8988T (cell line): ENCODE results near the gene WNT7A.
A peak's percentile ranks its signal among the peaks of the same experiment; 100 is the strongest.
"Not testable (repeated sequence)": the region's sequence is repeated elsewhere in the genome, so short reads cannot be mapped to it uniquely, and the experiment has no call there.

Experiments used
- DNase-seq: peaks from one replicate; pipeline ENCODE4 v3.0.0; 2011

Gene WNT7A

DNA sequence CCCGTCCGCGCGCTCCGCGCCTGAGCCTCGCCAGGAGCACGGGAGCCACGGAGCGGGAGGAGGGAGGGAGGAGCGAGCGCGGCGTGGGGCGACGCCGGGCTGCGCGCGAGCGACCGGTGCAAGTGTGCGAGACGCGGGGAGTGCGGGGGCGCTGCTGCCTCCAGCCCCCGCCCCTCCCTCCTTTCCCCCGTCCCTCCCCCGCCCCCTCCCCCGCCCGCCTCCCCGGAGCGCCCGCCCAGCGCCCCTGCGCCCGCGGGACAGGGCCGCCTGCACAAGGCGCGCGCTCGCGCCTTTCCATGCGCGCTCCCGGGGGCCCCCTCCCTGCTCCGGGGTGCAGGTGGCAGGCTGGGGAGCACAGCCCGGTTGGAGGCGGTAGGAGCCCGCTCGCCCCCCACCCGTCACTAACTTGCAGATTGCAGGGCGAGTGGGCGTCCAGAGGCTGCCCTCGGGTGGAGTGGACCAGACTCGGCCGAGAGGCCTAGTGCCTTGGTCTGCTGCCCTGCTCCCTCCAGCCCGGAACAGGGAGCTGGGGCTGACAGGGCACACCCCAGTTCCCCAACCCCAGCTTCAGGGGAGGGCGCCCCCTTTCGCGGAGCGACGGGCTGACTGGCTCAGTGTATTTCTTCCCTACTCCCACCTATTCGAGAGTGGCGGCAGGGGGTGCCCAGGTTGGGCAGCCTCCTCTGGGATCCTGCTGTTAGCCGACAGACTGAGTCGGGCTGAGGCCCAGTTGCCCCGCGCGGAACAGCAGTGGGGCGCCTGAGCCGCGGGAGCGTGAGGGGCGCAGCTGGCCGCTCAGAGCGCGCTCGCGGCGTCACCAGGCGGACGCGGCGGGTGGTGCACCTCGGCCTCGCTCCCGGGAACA, at the start of gene WNT7A:
TSS of gene WNT7A (minus strand) at position 126 of the 865 bp plus-strand sequence. CDS start 255 bp downstream, outside the sequence.
- no peak for DNase-seq

DNA sequence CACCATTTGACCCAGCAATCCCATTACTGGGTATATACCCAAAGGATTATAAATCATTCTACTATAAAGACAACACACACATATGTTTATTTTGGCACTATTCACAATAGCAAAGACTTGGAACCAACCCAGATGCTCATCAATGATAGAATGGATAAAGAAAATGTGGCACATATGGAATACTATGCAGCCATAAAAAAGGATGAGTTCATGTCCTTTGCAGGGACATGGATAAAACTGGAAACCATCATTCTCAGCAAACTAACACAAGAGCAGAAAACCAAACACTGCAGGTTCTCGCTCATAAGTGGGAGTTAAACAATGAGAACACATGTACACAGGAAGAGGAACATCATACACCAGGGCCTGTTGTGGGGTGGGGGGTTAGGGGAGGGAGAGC, 48.9 kb upstream of the WNT7A start:
- DNase-seq, result not testable (repeated sequence)

DNA sequence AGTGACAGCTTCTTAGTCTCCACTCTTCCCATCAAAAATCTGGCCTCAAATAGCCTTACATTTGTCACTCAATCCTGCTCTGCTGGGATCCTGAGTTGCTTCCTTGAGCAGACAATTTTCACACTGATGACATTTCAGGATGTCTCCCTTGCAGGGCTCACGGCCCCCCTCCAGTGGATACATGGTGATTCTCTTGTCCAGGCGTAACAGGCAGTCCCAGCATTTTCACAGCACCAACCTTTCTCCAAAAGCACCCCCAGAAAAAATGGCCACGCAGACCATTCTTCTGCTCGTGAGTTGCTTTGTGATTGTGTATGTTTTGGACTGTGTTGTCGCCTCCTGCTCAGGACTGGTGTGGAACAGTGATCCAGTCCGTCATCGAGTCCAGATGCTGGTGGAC, 47.4 kb upstream of the WNT7A start:
- DNase-seq, result peak; percentile 62

DNA sequence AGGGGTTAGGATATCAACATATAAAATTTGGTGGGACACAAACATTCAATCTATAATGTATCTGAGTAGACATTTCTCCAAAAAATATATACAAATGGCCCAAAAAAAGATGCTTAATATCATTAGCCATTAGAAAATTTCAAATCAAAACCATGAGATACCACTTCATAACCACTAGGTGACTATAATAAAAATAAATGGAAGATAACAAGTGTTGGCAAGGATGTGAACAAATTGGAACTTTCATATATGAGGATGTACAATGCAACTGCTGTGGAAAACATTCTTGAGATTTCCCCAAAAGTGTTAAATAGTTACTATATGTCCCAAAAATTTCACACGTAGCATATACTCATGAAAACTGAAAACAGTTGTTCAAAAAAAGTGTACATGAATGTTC, 36.5 kb upstream of the WNT7A start:
- no peak for DNase-seq

DNA sequence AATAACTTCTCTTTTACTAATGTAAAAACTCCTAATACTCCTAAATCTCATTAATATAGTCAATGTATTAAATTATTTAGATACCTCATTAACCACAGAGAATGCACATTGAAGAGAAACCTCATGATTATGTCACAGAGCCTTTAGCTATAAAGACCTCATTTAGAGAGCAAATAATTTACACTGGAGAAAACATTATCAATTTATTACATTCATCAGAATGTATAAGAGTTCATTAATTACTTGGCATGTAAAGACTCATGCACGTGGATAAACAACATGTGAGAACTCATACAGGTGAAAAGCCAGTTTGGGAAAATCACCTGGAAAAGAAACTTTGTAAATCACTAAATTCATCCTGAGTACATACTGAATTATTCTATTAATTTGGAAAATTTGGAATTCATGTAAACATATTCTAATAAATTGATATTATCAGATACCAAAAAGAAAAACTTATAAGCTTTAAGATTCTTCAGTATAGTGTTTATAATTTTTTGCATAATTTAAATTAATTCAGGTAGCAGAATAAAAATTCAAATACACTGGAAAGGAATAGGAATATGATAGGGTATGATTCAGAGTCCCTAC, 22.9 kb upstream of the WNT7A start:
- DNase-seq, result no peak

DNA sequence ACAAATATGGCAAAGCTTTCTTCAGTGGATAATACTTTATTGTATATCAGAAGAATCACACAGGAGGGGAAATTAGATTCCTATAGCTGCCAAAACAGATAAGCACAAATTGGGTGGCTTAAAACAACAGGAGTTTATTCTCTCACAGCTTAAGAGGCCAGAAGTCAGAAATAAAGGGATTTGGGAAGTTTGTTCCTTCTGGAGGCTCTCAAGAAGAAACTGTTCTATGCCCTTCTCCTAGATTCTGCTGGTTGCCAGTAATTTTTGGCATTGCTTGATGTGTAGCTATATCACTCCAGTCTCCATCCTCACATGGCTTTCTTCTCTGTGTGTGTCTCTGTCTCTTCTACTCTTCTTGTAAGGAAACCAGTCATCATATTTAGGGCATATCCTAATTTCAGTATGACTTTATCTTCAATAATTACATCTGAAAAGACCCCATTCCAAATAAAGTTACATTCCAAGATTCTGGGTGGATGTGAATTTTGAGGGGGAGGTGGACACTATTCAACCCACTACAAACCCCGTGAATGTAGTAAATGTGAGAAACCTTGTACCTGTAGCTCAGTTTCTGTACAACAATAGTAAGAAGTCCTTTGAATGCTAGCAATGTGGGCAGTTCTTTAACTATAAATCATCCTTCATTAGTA, 22.2 kb upstream of the WNT7A start:
- no peak for DNase-seq

DNA sequence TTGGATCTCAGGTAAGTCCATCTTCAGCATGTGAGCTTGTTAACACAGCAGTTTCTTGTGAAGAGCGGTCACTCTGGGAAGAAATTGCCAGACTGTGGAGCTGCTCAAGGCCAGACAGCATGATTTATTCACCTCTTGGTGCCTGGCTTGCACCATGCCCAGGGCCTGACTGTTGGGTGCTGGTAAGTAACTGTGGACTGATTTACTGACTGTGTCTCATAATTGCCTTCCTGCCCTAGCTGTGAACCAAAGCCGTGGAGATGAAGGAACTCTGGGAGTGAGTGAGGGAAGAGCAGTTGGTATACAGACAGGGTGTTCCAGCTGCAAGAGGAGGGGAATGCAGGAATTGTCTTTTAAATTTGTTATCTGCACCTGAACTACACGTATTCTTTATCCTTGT, 18.5 kb upstream of the WNT7A start:
- no peak for DNase-seq

DNA sequence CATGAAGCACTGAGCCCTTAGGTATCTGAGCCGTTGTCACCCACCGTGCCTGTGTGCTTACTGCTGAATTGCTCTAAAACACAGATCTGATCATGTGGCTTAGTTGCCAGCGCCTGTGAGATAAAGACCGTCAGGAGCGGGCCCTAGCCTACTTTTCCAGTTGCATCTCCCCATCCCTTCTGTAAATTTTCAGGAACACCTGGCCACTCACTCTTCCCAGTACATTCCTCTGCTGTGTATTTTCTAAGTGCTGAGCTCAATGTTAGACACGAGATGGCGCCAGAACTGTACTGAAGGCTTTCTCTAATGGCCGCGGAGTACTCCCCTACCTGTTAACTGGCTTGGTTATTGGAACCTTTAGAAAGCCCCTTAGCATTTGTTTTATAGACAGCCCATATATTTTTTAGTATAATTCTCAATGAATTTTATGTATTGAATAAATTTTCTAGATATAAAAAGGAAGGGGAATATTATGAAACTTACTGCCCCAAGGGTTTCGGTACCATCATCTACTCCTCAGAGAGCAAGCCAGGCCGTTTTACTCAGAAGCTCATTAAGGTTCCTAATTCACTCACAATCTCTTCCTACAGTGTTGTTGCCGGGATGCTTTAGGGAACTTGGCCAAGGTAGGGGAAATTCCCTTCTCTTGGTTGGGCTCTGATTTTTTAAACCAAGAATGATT, 16.7 kb upstream of the WNT7A start:
- no peak for DNase-seq

DNA sequence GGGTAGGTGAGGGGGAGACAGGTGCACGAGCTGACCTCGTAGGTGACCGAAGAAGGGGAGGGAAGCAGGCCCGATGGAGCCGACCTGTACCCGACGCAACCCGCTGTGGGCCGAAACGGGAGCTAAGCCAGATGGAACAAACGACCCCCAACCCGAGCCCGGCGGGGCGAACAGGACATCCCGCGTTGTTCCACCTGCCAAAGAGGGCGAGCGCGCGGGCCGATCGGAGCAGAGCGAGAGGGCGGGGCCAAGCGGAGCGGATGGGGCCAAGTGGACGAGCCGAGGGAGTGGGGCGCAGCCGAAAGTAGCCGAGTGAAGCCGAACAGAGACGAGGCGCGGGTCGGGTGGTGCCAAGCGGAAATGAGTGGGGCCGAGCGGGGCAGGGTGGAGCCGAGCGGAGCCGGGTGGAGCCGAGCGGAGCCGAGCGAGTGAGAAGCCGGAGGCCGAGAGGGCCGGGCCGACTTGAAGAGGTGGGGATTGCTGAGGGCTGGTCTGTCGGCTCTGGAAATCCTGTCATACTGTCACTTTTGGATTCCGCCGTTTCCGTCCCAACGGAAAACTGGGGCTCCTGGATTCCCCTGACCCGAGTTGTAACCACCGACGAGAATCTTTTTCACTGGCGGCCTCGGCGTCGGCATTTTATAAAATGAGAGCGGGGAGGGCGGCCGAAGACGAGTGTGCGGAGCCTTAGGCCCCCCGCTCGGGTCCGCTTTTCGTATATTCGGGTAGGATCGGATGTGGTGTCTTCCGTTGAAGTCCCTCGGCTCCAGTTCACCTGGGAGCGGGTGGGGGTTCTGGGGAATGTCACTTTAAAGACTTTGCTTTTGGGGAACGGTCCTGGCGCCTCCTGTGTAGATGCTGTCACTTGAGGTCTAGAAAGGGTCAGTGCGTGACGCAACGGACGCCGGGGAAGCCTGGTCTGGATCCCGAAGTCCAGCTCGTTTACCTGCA, 15.6 kb upstream of the WNT7A start:
- DNase-seq, result peak; percentile 88

DNA sequence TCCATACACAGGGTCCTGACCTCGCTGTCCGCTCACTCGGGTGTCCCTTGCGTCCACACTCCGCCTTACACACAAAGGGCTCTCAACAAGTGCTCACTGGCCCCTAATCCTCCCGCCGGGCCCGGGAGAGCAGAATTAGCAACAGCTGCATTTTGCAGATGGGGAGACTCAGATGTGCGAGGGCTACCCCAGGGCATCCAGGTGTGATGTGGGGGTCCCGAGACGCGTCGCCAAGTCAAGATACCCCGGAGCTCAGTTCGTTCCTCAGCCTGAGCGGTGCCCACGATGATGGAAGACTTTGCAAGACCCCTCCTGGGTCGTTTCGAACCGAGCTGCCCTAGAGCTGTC, 14.9 kb upstream of the WNT7A start:
- no peak for DNase-seq

DNA sequence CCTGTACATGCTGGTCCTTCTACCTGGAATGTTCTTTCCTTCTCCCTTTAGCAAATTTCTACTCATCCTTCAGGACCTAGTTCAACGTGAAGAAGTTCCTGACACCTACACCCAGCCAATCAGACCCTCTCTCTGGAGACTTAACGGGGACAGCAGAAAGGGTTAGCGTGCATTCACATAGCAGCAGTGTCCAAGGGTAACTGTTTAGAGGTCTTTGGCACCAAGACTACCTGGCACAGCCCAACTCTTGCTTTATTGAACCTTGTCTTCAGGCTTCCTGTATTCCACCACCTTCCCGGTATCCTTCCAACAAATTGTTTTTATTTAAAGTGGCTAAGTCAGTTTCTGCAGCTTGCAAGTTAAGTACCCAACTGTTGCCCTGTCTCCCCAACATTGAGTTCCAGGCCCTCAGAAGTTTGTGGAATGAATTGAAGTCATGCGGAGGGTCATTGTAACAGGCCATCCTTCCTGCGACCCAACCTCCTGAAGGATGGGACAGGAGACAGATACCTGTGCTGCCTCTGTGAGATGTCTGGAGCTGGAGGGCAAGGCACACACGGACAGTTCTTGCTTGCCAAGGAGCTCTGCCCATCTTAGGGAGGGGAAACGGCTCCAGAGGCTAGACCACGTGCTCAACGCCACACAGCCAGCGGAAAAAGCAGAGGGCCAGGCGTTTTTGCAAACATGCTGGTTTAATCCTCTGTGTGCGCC, 14.4 kb upstream of the WNT7A start:
- no peak for DNase-seq

DNA sequence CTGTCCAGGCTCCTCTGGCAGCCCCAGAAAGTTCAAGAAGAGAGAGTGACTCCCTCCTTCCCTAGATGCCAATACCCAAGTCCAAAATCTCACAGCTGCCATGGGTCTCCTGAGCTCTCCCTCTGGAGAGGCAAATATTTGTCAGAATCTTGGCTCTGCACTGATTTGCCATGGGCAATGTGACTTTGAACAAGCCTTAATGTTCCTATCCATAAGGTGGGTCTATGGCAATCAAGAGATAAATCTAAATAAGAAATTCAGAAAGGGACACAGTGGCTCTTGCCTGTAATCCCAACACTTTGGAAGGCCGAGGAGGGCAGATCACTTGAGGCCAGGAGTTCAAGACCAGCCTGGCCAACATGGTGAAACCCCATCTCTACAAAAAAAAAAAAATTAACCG, 12.4 kb upstream of the WNT7A start:
- no peak for DNase-seq

DNA sequence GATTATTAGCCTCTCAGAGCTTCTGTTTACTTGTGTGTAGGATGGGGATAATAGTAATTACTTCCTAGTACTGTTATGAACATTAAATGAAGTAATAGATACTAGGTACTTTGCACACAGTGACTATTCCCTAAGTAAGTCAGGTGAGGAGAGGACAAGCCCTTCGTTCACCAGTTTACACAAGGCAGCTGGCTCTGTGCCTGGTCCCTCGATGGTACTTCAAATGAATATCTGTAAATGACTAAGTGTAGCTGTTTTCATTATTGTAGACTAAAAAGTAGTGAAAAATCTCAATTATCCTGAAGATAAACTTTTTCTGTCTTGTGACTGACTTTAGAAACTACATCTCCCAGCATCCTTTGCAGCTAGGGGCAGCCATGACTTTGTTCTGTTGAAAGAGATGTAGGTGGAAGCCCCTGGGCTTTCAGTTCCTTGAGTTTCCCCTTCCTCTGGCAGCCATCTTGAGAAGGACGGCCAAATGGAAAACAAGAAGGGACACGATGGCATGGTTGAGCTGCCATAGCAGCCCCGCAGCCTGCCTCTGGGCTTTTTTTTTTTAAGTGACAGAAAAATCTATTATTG, 11.7 kb upstream of the WNT7A start:
- DNase-seq, result peak; percentile 63

DNA sequence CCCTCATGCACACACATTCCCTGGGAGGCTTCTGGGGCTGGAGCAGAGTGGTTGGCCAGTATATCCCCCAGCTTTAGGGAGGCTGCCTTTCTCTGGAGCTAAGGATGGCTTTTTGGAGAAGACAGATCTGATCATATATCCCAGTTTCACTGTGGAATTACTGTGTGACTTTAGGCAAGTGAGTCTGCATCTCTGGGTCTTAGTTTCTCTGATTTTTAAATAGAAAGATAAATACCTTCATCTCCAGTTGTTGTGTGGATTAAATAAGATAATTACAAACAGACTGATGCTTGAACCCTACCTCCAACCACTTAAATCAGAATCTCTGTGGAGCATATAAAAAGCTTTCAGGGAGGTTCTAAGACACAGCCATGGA, 11.1 kb upstream of the WNT7A start:
- no peak for DNase-seq

DNA sequence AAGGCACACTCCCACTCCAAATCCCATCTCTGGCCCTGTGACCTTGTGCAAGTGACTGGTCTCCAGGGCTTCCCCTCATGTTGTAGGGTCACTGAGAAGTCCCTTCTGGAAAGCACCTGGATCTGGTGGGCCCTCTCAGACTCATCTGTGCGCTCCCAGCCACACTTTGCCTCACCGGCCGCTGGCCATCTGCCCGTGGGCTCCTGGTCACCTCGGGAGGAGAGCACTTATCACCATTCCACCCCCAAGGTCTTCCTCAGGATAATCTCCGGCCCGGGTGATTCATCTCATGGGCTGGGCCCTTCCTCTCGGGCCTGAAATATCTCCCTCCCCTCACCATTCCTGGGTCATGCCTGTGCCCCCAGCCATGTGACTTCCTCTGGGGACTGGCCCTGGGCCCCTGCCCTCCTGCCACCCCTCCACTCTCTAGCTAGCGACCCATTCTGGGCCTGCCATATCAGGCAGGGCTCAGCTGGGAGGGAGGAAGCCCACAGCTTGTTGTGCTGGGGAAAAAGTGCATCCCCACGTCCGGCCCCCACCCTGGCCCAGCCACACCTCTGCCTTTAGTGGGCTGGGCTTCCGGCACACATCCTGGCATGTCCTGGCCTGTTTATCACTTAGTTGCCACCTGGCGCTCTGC, 10.6 kb upstream of the WNT7A start:
- DNase-seq, result no peak

DNA sequence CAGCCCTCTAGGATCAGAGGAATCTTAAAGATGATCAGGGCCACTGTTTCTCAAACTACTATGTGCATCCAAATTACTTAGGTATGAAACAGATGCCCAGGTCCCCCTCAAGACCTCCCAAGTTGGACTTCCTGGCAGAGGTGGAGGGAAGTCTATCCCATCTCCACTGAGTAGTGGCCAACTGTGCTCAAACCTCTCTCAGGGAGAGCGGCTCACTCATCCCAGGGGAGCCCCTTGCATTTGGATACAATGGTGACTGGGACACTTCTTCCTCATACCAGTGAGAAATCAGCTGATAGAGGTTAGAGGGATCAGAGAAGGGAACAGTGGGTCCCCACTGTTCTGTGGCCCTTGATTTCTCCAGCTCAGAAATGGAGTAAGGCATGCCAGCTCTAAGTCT, 8.7 kb upstream of the WNT7A start:
- no peak for DNase-seq

DNA sequence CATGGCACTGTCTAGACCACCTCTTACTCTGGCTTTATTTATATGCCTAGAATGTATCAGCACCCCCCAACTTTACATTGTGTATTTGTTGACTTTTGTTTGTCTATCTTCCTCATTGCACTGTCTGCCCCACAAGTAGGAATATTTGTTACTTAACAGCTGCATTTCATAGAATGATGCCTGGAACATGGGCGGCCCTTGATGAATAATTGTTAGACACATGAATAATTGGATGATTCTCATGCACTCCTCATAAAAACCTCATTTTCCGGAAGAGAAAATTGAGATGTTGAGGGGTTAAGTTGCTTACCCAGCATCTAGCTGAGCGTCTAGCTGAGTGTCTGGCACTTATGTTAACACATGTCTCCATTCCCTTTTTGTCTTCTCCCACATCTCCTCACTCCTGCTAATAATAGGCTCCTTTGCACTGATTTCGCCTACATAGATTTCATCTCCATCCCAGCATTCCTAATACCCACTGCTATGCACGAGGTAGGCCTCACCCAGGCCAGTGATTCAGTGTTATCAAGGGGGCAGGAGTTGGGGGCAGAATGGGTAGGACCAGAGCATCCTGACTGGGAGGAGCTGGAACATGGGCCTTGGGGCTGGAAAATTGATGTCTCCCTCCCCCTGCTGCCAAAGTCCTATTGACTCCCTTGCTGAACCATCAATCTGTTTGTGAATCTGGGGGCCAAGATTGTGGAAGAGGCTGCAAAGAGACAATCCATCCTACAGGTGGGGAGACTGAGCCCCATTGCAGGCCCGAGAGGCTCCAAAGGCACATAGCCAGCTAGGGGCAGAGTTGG, 7.8 kb upstream of the WNT7A start:
- no peak for DNase-seq

DNA sequence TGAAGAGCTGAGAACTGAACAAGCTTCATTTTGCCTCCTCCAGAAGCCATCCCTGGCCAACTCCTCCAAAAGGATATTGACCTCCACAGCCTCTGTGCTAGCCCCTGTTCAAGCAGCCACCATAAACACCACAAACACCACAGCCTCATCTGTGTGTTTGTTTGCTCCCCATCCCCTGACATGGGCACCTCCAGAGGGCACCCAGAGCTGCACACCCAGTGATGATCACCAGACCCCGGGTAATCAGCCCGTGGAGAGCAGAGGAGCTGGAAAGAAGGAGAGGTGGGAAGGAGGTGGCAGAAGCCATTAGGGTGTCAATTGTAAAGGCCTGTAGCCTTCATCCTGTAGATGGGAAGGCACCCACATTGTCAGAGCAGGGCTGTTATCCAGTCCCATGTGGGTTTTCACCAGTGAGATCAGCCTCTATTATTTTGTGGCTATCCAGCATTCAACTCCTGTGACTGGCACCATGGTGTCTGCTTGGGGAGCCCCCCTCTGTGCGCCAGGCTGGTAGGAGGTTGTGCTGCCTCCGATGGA, 6.8 kb upstream of the WNT7A start:
- DNase-seq, result no peak

DNA sequence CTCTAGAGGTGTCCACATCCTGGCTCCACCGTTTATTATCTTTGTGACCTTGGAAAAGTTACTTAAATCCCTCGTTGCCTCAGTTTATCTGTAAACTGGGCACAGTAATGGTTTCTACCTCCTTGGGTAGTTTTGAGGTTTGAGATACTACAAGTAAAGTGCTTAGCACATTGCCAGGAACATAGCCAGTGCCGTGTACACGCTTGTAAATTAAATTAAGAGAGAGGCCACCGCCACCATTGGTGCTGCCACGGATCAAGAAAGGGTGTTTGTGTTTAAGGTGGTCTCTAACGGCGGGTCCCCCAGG, 5.8 kb upstream of the WNT7A start:
- DNase-seq, result no peak
